Skeletal muscle tissue (tissue), 4 donors: ENCODE results near the gene ATP9B. TPM values are rescaled to one million over a fixed set of nuclear protein-coding genes. Genes with fewer than 3 reads are reported as not detected.

Source experiments
- H3K27ac ChIP-seq: one replicate; pipeline ENCODE4 v1.7.0; 2013; ENCODE audit warnings: mild to moderate bottlenecking, low read depth, low read length, inconsistent platforms
- H3K27me3 ChIP-seq, 3 donors: one replicate each; pipeline ENCODE4 v1.7.0; 2013; ENCODE audit warnings: low read length in 3 of 3; ENCODE audit not compliant: control insufficient read depth in 3 of 3, insufficient read depth in 3 of 3
- H3K36me3 ChIP-seq, 3 donors: one replicate each; pipeline ENCODE4 v1.7.0; 2013; ENCODE audit warnings: low read length in 3 of 3; ENCODE audit not compliant: control insufficient read depth in 3 of 3, insufficient read depth in 3 of 3
- H3K4me1 ChIP-seq, 3 donors: one replicate each; pipeline ENCODE4 v1.7.0; 2013; ENCODE audit warnings: low read length in 3 of 3, mild to moderate bottlenecking in 3 of 3; ENCODE audit not compliant: control insufficient read depth in 3 of 3, insufficient read depth in 3 of 3
- H3K4me3 ChIP-seq, 3 donors: one replicate each; pipeline ENCODE4 v1.7.0; 2013; ENCODE audit warnings: low read length in 3 of 3
- H3K9ac ChIP-seq, 3 donors: one replicate each; pipeline ENCODE4 v1.7.0; 2013; ENCODE audit warnings: low read length in 3 of 3, mild to moderate bottlenecking in 3 of 3, moderate library complexity in 2 of 3, low read depth in 1 of 3
- H3K9me3 ChIP-seq, 3 donors: one replicate each; pipeline ENCODE4 v1.7.0; 2013; ENCODE audit warnings: low read length in 3 of 3; ENCODE audit not compliant: control insufficient read depth in 3 of 3
- total RNA-seq: library from RNA; depleted of rRNA; stranded (reverse); fragments of >200 nt; gene quantifications from one replicate; pipeline ENCODE4 v1.2.3, GENCODE V29; 2014
- donor health status: Osteomylitis.

The ATP9B gene
- total RNA-seq, 1 donor from 2014 or later, result 83.0 TPM

DNA sequence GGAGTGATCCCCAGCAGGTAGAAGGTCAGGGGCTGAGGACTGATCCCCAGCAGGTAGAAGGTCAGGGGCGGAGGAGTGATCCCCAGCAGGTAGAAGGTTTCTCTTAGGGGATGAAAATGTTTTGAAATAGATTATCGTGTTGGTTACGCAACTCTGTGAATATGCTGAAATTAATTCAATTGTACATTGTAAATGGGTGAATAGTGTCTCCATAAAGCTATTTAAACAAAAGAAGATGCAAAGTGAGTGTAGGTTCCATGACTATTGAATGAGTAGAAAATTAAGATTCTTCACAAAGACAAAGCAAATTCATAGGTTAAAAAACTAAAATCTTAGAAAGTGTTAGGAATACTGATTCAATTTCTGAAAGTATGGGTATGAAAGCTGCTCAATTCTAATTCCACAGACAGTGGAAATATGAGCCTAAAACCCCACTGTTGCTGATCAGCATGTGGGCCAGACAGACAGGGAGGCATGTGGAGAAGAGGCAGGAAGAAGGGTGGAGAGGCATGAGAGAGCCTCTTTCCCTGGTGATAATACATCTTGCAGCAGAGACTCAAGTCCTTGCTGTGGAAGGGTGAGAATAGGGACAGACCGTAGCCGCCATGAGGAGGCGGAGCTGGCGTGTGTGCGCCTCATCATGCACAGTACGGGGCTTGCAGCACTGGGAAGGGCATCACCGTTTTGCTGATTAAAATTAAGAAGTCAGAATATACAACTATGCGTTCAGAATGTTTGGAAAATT, 240.6 kb downstream of the ATP9B start:
- Histone ChIP-seq H3K9me3 (no peaks in the 10 kb centered on the region), H3K27me3 (no peaks in the 10 kb centered on the region), H3K36me3 (peaks cover 22 to 46% (median 28%) of the 10 kb centered on the region in 3 donors), H3K27ac (no peak overlapping the region), H3K9ac (no peak overlapping the region), H3K4me1 (no peaks in the 10 kb centered on the region), H3K4me3 (no peak overlapping the region)

- H3K4me1 ChIP-seq, result no peaks in the 10 kb centered on the region
- H3K4me3 ChIP-seq, result no peak overlapping the region
- H3K9me3 ChIP-seq, result peaks cover 0 to 2% (median 0%) of the 10 kb centered on the region in 3 donors
- H3K36me3 ChIP-seq, result peaks cover 12 to 29% (median 13%) of the 10 kb centered on the region in 3 donors
- no peak overlapping the region for H3K27ac ChIP-seq
- H3K27me3 ChIP-seq, result no peaks in the 10 kb centered on the region
- H3K9ac ChIP-seq, result no peak overlapping the region
Observed at GRCh38 chr18:79314838-79315388, 245.7 kb downstream of the ATP9B start.

GRCh38 chr18:79315596-79315995, 246.4 kb downstream of the ATP9B start:
- Histone ChIP-seq H3K4me1 (no peaks in the 10 kb centered on the region), H3K27ac (no peak overlapping the region), H3K9me3 (peaks cover 0 to 2% (median 0%) of the 10 kb centered on the region in 3 donors), H3K36me3 (peaks cover 12 to 26% (median 13%) of the 10 kb centered on the region in 3 donors), H3K9ac (no peak overlapping the region), H3K27me3 (no peaks in the 10 kb centered on the region), H3K4me3 (no peak overlapping the region)

GRCh38 chr18:79317703-79318102, 248.5 kb downstream of the ATP9B start:
- Histone ChIP-seq H3K36me3 (peaks cover 6 to 16% (median 16%) of the 10 kb centered on the region in 3 donors), H3K4me3 (no peak overlapping the region), H3K9ac (no peak overlapping the region), H3K27ac (no peak overlapping the region), H3K9me3 (peaks cover 0 to 2% (median 0%) of the 10 kb centered on the region in 3 donors), H3K27me3 (no peaks in the 10 kb centered on the region), H3K4me1 (no peaks in the 10 kb centered on the region)

DNA sequence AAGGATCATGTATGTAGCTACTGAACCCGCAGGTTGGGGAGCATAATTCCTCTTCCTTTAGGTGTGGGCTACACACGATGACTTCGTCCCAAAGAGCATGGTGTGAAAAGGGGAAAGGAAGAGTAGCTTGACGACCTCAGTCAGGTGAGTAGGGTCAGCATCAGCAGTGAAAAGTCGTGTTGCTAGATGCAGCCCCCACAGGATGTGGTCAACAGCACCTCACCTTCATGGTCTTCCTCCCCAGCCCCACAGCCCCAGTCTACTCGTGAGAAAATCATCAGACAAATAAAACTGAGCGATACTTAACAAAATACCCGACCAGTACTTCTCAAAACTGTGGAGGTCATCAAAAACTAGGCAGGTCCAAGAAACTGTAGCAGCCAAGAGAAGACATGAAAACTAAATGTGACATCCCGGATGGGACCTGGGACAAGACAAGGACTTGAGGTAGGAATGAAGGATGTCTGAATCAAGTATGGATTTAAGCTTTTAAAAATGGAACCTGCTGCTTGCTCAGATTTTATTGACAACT, 249.0 kb downstream of the ATP9B start:
- no peaks in the 10 kb centered on the region for H3K4me1 ChIP-seq
- H3K9me3 ChIP-seq, result peaks cover 0 to 2% (median 0%) of the 10 kb centered on the region in 3 donors
- no peak overlapping the region for H3K4me3 ChIP-seq
- peaks cover 6 to 16% (median 16%) of the 10 kb centered on the region in 3 donors for H3K36me3 ChIP-seq
- no peaks in the 10 kb centered on the region for H3K27me3 ChIP-seq
- no peak overlapping the region for H3K9ac ChIP-seq
- H3K27ac ChIP-seq, result no peak overlapping the region

- no peak overlapping the region for H3K27ac ChIP-seq
- H3K9ac ChIP-seq, result no peak overlapping the region
- no peaks in the 10 kb centered on the region for H3K4me1 ChIP-seq
- H3K9me3 ChIP-seq, result peaks cover 0 to 2% (median 0%) of the 10 kb centered on the region in 3 donors
- no peaks in the 10 kb centered on the region for H3K27me3 ChIP-seq
- H3K36me3 ChIP-seq, result peaks cover 6 to 16% (median 12%) of the 10 kb centered on the region in 3 donors
- H3K4me3 ChIP-seq, result no peak overlapping the region
Observed at GRCh38 chr18:79320216-79320850, 251.1 kb downstream of the ATP9B start.

DNA sequence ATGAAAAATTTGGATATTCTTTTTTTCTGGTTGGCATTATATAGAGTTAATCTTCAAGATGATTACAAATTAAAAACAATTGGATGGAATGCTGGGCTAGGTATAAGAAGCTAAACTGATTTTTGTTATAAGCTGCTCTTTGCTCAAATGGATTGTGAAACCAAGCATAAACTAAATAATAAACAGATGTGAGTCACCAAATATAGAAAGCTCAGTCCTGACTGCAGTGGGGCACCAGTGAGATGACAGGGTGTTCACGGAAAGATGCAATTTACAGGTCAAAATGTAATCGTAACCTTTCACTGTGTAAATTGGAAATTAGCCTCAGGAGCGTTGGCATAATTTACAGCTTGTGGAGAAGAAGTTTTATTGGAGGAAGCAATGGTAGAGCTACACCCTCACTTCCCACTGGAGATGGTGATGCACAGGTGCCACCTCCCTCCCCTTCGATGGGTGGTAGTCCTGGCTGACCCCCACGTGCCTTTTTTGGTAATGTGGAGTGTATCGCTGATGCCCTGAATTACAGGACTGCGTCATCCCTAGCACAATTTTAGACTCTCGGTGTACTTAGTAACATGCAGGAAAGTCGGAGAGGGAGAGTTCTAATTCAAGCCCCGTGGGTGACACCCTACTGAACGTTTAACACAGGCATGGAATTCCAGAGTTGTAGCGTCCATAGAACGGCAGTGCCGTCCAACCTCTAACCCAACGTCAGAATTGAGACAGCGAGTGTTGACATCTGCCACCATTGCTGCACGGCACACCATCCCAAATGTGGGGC, 252.6 kb downstream of the ATP9B start:
- Histone ChIP-seq H3K27ac (no peak overlapping the region), H3K4me1 (peaks cover 6 to 9% (median 6%) of the 10 kb centered on the region in 3 donors), H3K9ac (no peak overlapping the region), H3K4me3 (no peak overlapping the region), H3K9me3 (no peaks in the 10 kb centered on the region), H3K36me3 (peaks cover 0 to 12% (median 6%) of the 10 kb centered on the region in 3 donors), H3K27me3 (no peaks in the 10 kb centered on the region)

DNA sequence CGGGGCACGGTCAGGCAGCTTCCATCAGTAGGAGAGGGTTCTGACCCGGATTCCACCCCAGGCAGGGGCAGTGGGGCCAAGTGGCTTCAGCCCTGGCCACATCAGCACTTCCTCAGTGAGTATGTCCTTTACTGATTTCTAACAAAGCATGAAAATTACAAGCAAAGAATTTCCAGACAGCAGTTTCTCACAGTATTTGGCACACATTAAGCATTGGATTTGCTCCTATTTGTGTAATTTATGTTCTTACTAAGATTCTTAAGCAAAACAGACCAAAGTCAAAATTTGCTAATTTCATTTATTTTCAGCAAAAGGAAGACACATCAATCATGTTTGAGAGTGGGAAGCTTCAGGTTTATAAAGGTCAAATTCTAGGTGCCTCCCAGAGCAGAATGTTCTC, 253.2 kb downstream of the ATP9B start:
- Histone ChIP-seq H3K9ac (no peak overlapping the region), H3K4me1 (peaks cover 6 to 9% (median 6%) of the 10 kb centered on the region in 3 donors), H3K4me3 (no peak overlapping the region), H3K36me3 (peaks cover 0 to 12% (median 6%) of the 10 kb centered on the region in 3 donors), H3K27me3 (no peaks in the 10 kb centered on the region), H3K9me3 (no peaks in the 10 kb centered on the region), H3K27ac (no peak overlapping the region)

DNA sequence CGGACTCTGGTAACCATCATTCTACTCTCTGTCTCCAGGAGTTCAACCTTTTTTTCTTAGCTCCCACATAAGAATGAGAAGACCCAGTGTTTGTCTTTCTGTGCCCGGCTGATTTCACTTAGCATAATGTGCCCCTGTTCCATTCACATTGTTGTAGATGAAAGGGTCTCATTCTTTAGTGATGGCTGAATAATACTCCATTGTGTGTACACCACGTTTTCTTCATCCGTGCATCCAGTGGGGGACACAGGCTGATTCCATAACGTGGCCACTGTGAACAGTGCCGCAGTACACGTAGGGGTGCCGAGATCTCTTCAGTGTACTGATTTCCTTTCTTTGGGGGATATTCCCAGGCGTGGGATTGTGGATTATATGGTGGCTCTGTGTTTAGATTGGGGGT, 254.3 kb downstream of the ATP9B start:
- H3K27me3 ChIP-seq, result no peaks in the 10 kb centered on the region
- H3K27ac ChIP-seq, result no peak overlapping the region
- no peak overlapping the region for H3K9ac ChIP-seq
- H3K9me3 ChIP-seq, result no peaks in the 10 kb centered on the region
- peaks cover 6 to 9% (median 6%) of the 10 kb centered on the region in 3 donors for H3K4me1 ChIP-seq
- H3K4me3 ChIP-seq, result no peak overlapping the region
- peaks cover 0 to 6% (median 5%) of the 10 kb centered on the region in 3 donors for H3K36me3 ChIP-seq
